PC-9 (cell line): Measurements from ENCODE around the gene OTUD6A. TPM values are rescaled to one million over a fixed set of nuclear protein-coding genes. Genes with fewer than 3 reads are reported as not detected.

Experiments used
- BruUV-seq: library from RNA; stranded (reverse); fragments of 400-500 nt; replicated peaks from 2 replicates; lab custom pipeline; 2021; lab: Mats Ljungman, UMichigan
- CTCF ChIA-PET: fragments of 300-600 bp; sonication (Branson Sonifier 250); formaldehyde crosslinking; loops from one replicate; lab custom pipeline; 2022; ENCODE audit warnings: antibody characterized with exemption; lab: Charles Lee
- POLR2A ChIA-PET: fragments of 300-600 bp; sonication (Branson Sonifier 250); formaldehyde crosslinking; loops from one replicate; lab custom pipeline; 2022; ENCODE audit warnings: antibody characterized with exemption; ENCODE audit not compliant: unreplicated experiment; lab: Charles Lee
- DNase-seq, 2 experiments: peaks; one replicate each; pipeline versions ENCODE4 v3.0.0 to v3.0.0-alpha.2; 2015 to 2022; ENCODE audit warnings: mixed read lengths in 1 of 2
- H2AFZ ChIP-seq: fragments of 200-600 bp; sonication (generic); 2 replicates; pipeline ENCODE4 v1.8.1; 2017; ENCODE audit warnings: antibody characterized with exemption
- H3F3A ChIP-seq: fragments of 200-600 bp; sonication (generic); 2 replicates; pipeline ENCODE4 v1.8.1; 2017; ENCODE audit warnings: antibody characterized with exemption, mild to moderate bottlenecking, low read depth; ENCODE audit not compliant: insufficient read depth
- H3K27ac ChIP-seq: fragments of 200-600 bp; sonication (generic); 2 replicates; pipeline ENCODE4 v1.6.1; 2016; ENCODE audit warnings: mixed run types
- H3K27me3 ChIP-seq: fragments of 200-600 bp; sonication (generic); 2 replicates; pipeline ENCODE4 v1.6.1; 2016; ENCODE audit warnings: low read depth, mixed run types; ENCODE audit not compliant: insufficient read depth
- H3K36me3 ChIP-seq: fragments of 200-600 bp; sonication (generic); 2 replicates; pipeline ENCODE4 v1.6.1; 2016; ENCODE audit warnings: low read depth, mixed run types
- H3K4me1 ChIP-seq: fragments of 200-600 bp; sonication (generic); replicated peaks from 2 replicates; pipeline ENCODE4 v1.6.1; 2016; ENCODE audit warnings: mixed run types; ENCODE audit not compliant: insufficient read depth
- H3K4me2 ChIP-seq: fragments of 200-600 bp; sonication (generic); 2 replicates; pipeline ENCODE4 v1.6.1; 2017; ENCODE audit warnings: mixed run types
- H3K4me3 ChIP-seq: fragments of 200-600 bp; sonication (generic); 2 replicates; pipeline ENCODE4 v1.6.1; 2016; ENCODE audit warnings: mixed run types
- H3K79me2 ChIP-seq: fragments of 200-600 bp; sonication (generic); 2 replicates; pipeline ENCODE4 v1.6.1; 2017; ENCODE audit warnings: low read depth, mixed run types
- H3K9me2 ChIP-seq: fragments of 200-600 bp; sonication (generic); 2 replicates; pipeline ENCODE4 v1.8.1; 2017; ENCODE audit warnings: mild to moderate bottlenecking; ENCODE audit not compliant: insufficient read depth
- H3K9me3 ChIP-seq: fragments of 200-600 bp; sonication (generic); 2 replicates; pipeline ENCODE4 v1.8.1; 2016; ENCODE audit warnings: low read depth; ENCODE audit not compliant: insufficient read depth
- H4K20me1 ChIP-seq: fragments of 200-600 bp; sonication (generic); 2 replicates; pipeline ENCODE4 v1.8.1; 2017; ENCODE audit not compliant: insufficient read depth
- EZH2 ChIP-seq: fragments of 200-600 bp; sonication (generic); IDR thresholded peaks from 2 replicates; pipeline ENCODE4 v1.8.0; 2017; ENCODE audit warnings: antibody characterized with exemption, low read depth
- intact Hi-C: fragments of 100-400 bp; cut with micrococcal nuclease; formaldehyde crosslinking; loops from one replicate; pipeline ENCODE4 v1.10.0; 2022; ENCODE audit not compliant: unreplicated experiment
- total RNA-seq: library from RNA; stranded (reverse); gene quantifications from 2 replicates; pipeline ENCODE4 v1.2.3, GENCODE V29; 2021
- TF ChIP-seq, protein P1 (sequence below): fragments of 200-600 bp; sonication (generic); conservative IDR thresholded peaks from 2 replicates; pipeline ENCODE4 v1.6.1; 2017; ENCODE audit warnings: mixed run types, antibody characterized with exemption, mild to moderate bottlenecking, moderate library complexity

Gene OTUD6A
- total RNA-seq, 1 experiment from 2014 or later, result not detected

DNA sequence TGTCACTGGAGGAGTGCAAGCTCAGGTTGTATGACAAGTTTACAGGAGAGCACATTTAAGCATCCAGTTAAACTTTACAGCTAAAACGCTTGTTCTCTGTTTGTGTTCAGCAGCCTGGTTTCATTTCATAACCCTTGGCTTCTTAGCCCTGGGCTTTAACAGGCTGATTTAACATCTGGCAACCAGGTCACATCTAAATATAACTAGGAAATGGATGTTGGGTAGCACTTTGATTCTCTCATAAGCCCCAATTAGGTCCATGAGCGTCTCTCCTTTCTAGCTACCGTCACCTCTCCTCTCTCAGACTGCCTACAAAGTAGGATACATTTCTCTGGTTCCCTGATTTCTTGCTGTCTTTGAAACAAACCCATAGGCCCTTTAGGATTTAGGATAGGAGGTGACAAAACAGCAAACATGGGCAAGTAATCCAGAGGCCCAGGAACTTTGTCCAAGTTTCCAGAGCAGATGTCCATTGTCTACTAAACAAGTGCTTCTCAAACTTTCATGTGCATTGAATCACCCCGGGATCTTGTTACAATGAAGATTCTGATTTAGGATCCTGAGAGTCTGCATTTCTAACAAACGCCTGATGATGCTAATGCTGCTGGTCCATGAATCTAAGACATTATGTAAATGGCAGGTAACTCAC lies 22.5 kb downstream of the OTUD6A start:
- no peaks in the 10 kb centered on the region for H3K79me2 ChIP-seq
- 0 out of 2 replicates have a peak, but pooled peaks cover 14% of the 10 kb centered on the region for H3K27me3 ChIP-seq
- no peak overlapping the region for H2AFZ ChIP-seq
- no peak overlapping the region for H3K4me2 ChIP-seq
- intact Hi-C loops, result no loop called here
- H3K4me1 ChIP-seq, result no peaks in the 10 kb centered on the region
- no peaks in the 10 kb centered on the region for H3K9me2 ChIP-seq
- POLR2A ChIA-PET, result no interaction called here
- H4K20me1 ChIP-seq, result no peaks in the 10 kb centered on the region
- H3K36me3 ChIP-seq, result no peaks in the 10 kb centered on the region
- TF ChIP-seq, protein P1, sequence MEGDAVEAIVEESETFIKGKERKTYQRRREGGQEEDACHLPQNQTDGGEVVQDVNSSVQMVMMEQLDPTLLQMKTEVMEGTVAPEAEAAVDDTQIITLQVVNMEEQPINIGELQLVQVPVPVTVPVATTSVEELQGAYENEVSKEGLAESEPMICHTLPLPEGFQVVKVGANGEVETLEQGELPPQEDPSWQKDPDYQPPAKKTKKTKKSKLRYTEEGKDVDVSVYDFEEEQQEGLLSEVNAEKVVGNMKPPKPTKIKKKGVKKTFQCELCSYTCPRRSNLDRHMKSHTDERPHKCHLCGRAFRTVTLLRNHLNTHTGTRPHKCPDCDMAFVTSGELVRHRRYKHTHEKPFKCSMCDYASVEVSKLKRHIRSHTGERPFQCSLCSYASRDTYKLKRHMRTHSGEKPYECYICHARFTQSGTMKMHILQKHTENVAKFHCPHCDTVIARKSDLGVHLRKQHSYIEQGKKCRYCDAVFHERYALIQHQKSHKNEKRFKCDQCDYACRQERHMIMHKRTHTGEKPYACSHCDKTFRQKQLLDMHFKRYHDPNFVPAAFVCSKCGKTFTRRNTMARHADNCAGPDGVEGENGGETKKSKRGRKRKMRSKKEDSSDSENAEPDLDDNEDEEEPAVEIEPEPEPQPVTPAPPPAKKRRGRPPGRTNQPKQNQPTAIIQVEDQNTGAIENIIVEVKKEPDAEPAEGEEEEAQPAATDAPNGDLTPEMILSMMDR, result no peak
- no peak for TF ChIP-seq EZH2
- BruUV-seq, result no TSS peak
- DNase-seq, result no peak
- no peaks in the 10 kb centered on the region for H3F3A ChIP-seq
- H3K9me3 ChIP-seq, result no peaks in the 10 kb centered on the region
- CTCF ChIA-PET, result no interaction called here
- H3K4me3 ChIP-seq, result no peak overlapping the region
- no peak overlapping the region for H3K27ac ChIP-seq

DNA sequence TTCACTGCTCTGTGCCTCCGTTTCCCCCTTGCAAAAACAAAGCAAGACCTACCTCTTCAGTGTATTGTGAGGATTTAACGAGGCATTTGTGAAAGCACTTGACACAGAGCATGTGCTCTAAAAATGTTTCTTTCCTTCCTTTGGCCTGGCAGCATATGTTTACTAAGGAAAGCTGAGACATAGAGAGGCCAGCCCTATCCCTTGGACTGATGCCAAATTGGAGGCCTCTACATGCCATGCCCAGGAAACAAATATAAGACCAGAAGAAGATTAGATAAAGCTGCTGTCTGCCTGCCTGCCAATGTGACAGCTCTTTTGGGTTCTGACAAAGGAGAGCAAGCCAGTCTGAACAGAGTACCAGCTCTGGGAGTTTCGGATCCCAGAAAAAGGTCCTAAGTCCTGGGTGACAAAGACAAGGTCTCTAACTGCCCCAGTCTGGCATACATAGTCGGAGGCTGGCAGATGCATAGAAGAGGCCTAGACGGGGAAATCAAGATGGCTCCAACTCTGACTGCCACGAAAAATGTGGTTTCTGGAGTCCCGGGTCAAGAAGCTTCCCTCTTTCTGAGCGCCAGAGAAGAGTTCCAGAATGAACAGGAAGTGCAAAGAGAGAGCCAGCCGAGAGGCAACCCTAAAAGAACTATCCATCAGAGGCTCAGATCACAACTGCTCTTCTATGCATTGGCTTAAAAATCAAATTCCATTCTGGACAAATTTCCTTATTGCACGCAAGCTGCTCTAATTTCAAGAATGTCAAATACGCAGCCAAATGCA lies 25.8 kb downstream of the OTUD6A start:
- Histone ChIP-seq H3K4me1 (no peaks in the 10 kb centered on the region), H3K79me2 (no peaks in the 10 kb centered on the region), H3F3A (no peaks in the 10 kb centered on the region), H3K9me2 (no peaks in the 10 kb centered on the region), H3K4me3 (no peak overlapping the region), H4K20me1 (no peaks in the 10 kb centered on the region), H3K4me2 (no peak overlapping the region), H3K27me3 (no peaks in the 10 kb centered on the region; the same call in none of the 2 replicates), H2AFZ (no peak overlapping the region), H3K27ac (no peak overlapping the region), H3K9me3 (no peaks in the 10 kb centered on the region), H3K36me3 (no peaks in the 10 kb centered on the region)
- no peak for DNase-seq
- POLR2A ChIA-PET, result no interaction called here
- TF ChIP-seq, protein P1, result no peak
- no peak for TF ChIP-seq EZH2
- intact Hi-C loops, result no loop called here
- CTCF ChIA-PET, result no interaction called here
- BruUV-seq, result no TSS peak

DNA sequence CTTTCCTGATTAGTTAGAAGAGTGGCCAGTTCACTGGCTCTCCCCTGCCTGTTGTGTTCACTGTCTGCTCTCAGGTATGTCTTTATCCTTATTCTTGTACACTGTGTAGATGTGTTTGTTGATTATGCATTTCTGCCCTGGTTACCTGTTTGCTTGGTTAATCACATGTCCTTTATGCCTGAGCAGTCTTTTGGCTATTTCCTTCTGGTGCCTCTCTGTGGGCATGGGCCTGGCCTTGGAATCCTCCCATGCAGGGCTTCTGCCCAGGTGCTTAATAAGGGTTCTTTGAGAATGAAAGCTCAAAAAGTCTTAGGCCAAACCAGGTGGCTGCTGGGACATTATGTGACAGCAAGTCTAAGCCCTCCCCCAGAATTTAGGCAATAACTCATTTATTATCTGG lies 26.5 kb downstream of the OTUD6A start:
- CTCF ChIA-PET, result no interaction called here
- no peak for TF ChIP-seq EZH2
- TF ChIP-seq, protein P1, result no peak
- no peaks in the 10 kb centered on the region for H3K36me3 ChIP-seq

More for the DNA sequence above, 26.5 kb downstream of the OTUD6A start:
- H3F3A ChIP-seq, result no peaks in the 10 kb centered on the region
- H3K4me3 ChIP-seq, result no peak overlapping the region
- no peaks in the 10 kb centered on the region for H3K4me1 ChIP-seq
- H3K9me2 ChIP-seq, result no peaks in the 10 kb centered on the region
- H3K4me2 ChIP-seq, result no peak overlapping the region
- BruUV-seq, result no TSS peak
- H3K27ac ChIP-seq, result no peak overlapping the region
- H3K9me3 ChIP-seq, result no peaks in the 10 kb centered on the region
- H4K20me1 ChIP-seq, result no peaks in the 10 kb centered on the region
- peaks cover 5% of the 10 kb centered on the region for H3K27me3 ChIP-seq
- no peak for DNase-seq
- POLR2A ChIA-PET, result no interaction called here
- H2AFZ ChIP-seq, result no peak overlapping the region
- no peaks in the 10 kb centered on the region for H3K79me2 ChIP-seq
- intact Hi-C loops, result no loop called here
